GM08714 (cell line): Measurements from ENCODE around the gene TLR6.
"Not testable (repeated sequence)": the region's sequence is repeated elsewhere in the genome, so short reads cannot be mapped to it uniquely, and the experiment has no call there.

Experiments
- H3K4me3 ChIP-seq: fragments of 200-500 bp; sonication (Bioruptor generic); 2 replicates; pipeline ENCODE4 v1.5.1; 2014; ENCODE audit warnings: mild to moderate bottlenecking, low read length, inconsistent platforms
- ZNF274 ChIP-seq: IDR thresholded peaks from 2 replicates; pipeline ENCODE4 v1.6.1; 2012; ENCODE audit warnings: mild to moderate bottlenecking, low read depth, low read length

TLR6 gene

DNA sequence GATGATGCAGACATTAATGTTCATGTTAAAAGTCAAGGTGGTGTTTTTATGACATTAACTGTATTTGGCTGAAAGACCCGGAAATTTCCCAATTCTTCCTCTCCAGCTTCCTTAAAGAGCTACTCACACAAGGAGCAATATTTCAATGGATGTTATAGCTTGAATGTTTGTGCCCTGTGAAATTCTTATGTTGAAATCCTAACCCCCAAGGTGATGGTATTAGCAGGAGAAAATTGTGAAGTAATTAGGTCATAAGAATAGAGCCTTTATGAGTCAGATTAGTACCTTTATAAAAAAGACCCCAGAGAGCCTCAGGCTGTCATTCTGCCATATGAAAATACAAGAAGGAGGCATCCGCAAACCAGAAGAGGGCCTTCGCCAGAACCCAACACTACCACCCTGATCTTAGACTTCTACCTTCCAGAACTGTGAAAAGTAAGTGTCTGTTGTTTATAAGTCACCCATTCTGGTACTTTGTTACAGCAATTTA lies 55.6 kb downstream of the TLR6 start:
- no peak overlapping the region for H3K4me3 ChIP-seq
- TF ChIP-seq ZNF274 = no peak

DNA sequence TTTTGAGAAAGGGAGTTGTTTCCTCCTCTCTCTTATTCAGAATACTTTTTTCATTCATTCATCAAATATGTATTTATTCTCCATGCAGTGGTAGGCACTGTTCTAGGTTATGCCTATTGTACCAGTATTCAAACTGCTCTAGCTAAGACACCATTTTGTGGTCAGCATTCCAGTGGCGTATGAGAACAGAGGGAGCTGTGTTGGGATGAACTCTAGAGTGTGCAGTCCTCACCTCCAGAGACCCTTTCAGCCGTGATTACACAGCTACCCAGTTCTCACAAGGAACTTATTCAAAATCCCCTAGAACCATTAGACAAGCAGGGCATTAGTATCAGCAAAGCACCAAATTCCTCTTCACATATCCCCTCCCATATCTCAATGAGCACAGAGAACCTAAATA lies 56.3 kb downstream of the TLR6 start:
- no peak overlapping the region for H3K4me3 ChIP-seq
- no peak for TF ChIP-seq ZNF274

- TF ChIP-seq ZNF274 = no peak
These were observed 61.5 kb downstream of the TLR6 start for GRCh38 chr4:38795087-38795486.

DNA sequence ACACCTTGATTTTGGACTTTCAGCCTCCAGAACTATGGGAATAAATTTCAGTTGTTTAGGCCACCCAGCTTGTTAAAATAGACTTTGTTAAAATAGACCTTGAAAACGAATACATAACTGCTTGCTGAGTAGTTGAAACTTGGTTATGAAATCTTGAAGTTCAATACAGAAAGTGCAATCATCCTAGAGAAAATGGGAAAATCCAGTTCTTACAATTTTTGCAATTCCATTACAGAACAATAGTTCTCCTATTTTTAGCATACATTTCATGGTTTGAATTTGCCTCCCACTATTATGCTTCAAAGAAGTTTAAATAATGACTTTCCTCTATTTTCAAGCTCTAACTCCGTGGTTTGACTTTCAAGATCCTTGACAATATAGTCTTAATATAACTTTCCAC lies 62.6 kb downstream of the TLR6 start:
- H3K4me3 ChIP-seq = no peak overlapping the region
- TF ChIP-seq ZNF274 = no peak

More at GRCh38 chr4:38795087-38795486, 61.5 kb downstream of the TLR6 start:
- no peak overlapping the region for H3K4me3 ChIP-seq

DNA sequence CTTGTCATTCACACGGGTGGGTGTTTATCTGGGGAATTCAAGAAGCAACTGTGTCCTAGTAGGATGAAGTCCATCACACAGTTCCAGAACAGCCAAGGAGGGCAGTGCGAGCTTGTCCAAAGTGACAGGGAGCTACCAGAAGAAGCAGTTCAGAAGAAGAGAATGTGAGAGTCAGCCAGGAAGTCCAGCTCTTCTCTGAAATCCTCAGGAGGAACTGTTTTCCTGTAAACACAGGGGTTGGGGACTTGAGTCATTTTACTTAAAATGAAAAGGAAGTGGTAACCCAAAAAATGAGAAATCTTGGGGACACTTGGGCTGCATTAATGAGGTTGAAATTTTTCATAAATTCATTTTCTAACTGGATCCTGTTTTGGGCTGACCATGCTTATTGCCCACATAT lies 65.6 kb downstream of the TLR6 start:
- no peak overlapping the region for H3K4me3 ChIP-seq
- TF ChIP-seq ZNF274 = no peak

- no peak for TF ChIP-seq ZNF274
- H3K4me3 ChIP-seq = no peak overlapping the region
These were observed 68.3 kb downstream of the TLR6 start for GRCh38 chr4:38788317-38788716.

DNA sequence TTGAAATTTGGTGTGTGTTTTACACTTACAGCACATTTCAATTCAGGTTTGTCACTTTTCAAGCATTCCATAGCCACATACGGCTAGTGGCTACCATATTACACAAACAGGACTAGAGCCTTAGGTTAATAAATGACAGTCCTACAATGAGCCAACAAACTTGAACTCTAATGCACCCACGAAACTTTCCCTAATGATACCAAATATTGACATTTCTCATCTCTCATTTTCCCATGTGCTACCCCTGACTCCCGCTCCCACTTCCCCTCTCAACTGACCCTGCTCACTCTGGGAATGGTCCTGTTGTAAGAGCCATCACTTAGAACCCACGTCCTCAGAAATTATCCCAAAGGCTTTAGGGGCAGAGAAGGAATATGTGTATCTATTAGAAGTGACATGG lies 68.9 kb downstream of the TLR6 start:
- no peak overlapping the region for H3K4me3 ChIP-seq
- TF ChIP-seq ZNF274 = no peak

- H3K4me3 ChIP-seq = no peak overlapping the region
- no peak for TF ChIP-seq ZNF274
These were observed 70.7 kb downstream of the TLR6 start for GRCh38 chr4:38785901-38786402.

DNA sequence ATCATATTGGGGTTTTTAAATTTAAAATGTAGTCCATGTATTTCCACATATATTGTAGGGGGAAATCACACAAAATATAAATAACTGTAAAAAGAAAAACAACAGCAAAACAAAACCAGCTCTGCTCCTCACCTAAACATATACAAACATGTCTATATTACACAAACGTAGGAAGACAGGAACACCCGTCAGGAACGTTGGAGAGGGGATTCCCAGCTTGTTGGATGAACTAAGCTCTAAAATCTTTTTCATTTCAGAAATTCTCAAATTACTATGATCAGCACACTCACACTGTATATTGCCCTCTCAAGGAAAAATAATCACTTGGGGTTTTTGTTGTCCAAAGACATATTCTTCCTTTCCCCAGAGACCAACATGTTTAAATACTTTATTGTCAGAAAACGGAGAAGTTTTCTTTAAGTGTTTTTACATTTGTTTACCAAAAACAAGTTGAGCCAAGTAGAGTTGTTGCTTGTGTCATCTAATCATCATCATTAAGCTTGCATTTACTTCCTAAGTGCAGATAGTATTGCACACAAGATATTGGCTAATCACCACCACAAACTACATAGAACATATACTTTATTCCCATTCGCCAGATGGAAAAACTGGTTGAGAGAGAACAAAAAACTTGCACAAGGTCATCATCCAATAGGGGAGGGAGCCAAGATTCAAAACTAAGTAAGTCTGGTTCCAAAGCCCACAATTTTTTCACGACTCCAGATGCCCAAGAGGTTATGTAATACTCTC lies 71.4 kb downstream of the TLR6 start:
- no peak overlapping the region for H3K4me3 ChIP-seq
- TF ChIP-seq ZNF274 = no peak

DNA sequence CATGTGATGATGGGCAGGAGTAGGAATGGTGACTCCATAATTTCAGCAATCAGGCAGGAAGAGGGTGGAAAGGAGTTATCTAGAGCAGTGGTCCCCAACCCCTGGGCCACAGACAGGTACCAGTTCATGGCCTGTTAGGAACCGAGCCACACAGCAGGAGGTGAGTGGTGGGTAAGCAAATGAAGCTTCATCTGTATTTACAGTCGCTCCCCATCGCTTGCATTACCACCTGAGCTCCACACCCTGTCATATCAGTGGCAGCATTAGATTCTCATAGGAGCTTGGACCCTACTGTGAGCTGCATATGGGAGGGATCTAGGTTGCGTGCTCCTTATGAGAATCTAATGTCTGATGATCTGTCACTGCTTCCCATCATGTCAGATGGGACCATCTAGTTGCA lies 72.5 kb downstream of the TLR6 start:
- no peak for TF ChIP-seq ZNF274
- no peak overlapping the region for H3K4me3 ChIP-seq

- no peak overlapping the region for H3K4me3 ChIP-seq
- no peak for TF ChIP-seq ZNF274
These were observed 73.5 kb downstream of the TLR6 start for GRCh38 chr4:38783109-38783460.

- H3K4me3 ChIP-seq = peak within 1 kb of the TSS; percentile 98
- TF ChIP-seq ZNF274 = no peak
These were observed 74.0 kb downstream of the TLR6 start, which contains the start of gene TLR10 for GRCh38 chr4:38782452-38783108. Gene TLR10, minus strand, starts transcription at chr4:38782990. Its CDS starts 7,400 bp downstream, at chr4:38775590.

DNA sequence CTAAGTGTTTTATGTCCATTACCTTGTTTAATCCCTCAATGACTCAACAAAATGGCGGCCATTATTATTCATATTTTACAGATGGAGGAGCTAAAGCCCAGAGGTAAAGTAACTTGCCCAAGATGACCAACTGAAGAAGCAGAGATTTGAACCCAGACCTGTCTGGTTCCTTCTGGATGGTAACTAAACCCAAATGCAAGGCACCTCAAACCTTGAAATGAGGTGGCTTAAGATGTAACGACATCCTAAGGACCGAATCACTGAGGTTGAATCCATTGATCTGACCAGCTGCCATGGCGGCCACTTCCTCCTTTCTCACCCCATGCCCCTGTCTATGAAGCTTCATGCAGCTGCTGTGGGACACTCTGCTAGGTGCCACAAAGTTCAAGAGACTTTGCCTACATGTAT lies 74.8 kb downstream of the TLR6 start:
- peak overlapping the region; percentile 98 for H3K4me3 ChIP-seq
- TF ChIP-seq ZNF274 = no peak

DNA sequence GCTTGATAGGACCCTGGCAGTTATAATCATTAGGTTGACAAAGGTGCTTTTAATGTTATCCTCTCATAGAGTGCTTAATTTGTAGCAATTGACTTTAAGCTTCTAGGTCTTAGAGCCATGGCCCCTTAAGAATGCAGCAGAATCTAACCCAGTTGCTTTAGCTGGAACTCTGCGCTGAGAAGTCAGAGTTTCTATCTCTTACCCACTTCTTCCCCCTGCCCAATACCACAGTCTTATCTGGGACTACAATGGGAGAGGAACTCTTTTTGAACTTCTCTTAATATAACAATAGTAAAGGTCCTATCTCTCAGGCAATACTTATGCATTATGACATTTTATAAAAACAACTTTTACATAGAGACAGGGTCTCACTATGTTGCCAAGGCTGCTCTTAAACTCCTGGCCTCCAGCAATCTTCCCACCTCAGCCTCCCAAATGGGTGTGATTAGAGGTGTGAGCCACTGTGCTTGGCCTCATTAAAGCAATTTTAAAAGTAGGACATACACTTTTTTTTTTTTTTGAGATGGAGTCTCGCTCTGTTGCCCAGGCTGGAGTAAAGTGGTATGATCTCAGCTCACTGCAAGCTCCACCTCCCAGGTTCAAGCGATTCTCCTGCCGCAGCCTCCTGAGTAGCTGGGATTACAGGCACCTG lies 75.7 kb downstream of the TLR6 start:
- TF ChIP-seq ZNF274 = no peak
- H3K4me3 ChIP-seq = peak overlapping the region; percentile 65

- H3K4me3 ChIP-seq = peak overlapping the region; percentile 51
- no peak for TF ChIP-seq ZNF274
These were observed 76.8 kb downstream of the TLR6 start for GRCh38 chr4:38779790-38780189.

DNA sequence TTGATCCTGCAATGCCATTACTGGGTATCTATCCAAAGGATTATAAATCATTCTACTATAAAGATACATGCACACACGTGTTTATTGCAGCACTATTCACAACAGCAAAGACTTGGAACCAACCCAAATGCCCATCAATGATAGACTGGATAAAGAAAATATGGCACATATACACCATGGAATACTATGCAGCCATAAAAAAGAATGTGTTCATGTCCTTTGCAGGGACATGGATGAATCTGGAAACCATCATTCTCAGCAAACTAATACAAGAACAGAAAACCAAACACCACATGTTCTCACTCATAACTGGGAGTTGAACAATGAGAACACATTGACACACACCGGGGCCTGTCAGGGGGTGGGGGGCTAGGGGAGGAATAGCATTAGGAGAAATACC lies 78.7 kb downstream of the TLR6 start:
- not testable (repeated sequence) for H3K4me3 ChIP-seq
